Body of pancreas (tissue), 4 donors: ENCODE data around the gene HOXA13.

Experiments used
- CTCF ChIP-seq, 7 experiments: fragments of 450-650 bp in 4 of 7; fragments of 200-600 bp in 3 of 7; sonication (generic) in 3 of 7; IDR thresholded peaks; one replicate each; pipeline ENCODE4 v1.5.1; 2016 to 2019; ENCODE audit warnings: antibody characterized with exemption in 7 of 7
- POLR2A ChIP-seq, 3 donors: fragments of 450-650 bp; IDR thresholded peaks; one replicate each; pipeline ENCODE4 v1.6.1; 2016; ENCODE audit warnings: antibody characterized with exemption in 3 of 3, mild to moderate bottlenecking in 2 of 3

GRCh38 chr7:27189997-27190748, 9.7 kb downstream of the HOXA13 start:
- TF ChIP-seq CTCF (IDR thresholded peaks at IDR 0.05) (no peak), POLR2A (IDR thresholded peaks at IDR 0.05) (no peak)
